ENCODE data around the gene DDOST.
"Not testable (repeated sequence)": the region's sequence is repeated elsewhere in the genome, so short reads cannot be mapped to it uniquely, and the experiment has no call there.

Gene DDOST

DNA sequence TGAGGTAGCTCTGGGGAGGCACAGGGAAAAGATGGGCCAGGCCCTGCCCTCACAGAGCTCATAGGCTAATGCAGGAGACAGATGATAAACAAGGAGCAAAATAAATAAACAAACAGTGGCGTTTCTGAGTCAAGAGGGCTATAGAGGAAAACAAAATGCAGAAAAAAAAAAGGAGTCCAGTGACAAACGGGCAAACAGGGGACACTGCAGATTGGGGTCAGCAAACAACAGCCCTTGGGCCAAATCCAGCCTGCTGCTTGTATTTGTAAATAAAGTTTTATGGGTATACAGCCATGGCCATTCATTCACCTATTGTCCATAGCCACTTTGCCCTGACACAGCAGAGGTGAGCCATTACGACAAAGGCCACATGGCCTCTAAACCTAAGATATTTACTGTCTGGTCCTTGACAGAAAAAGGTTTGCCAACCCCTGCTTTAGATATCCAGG is 47.0 kb downstream of the DDOST start:
- DNase-seq (ENCODE audit: low read depth): no peak

GRCh38 chr1:20612221-20612746 is 48.9 kb downstream of the DDOST start:
- no peak for TF ChIP-seq POLR2A (IDR thresholded peaks at IDR 0.05; ENCODE audit: extremely low read depth, insufficient read length)
- TF ChIP-seq, protein P1, sequence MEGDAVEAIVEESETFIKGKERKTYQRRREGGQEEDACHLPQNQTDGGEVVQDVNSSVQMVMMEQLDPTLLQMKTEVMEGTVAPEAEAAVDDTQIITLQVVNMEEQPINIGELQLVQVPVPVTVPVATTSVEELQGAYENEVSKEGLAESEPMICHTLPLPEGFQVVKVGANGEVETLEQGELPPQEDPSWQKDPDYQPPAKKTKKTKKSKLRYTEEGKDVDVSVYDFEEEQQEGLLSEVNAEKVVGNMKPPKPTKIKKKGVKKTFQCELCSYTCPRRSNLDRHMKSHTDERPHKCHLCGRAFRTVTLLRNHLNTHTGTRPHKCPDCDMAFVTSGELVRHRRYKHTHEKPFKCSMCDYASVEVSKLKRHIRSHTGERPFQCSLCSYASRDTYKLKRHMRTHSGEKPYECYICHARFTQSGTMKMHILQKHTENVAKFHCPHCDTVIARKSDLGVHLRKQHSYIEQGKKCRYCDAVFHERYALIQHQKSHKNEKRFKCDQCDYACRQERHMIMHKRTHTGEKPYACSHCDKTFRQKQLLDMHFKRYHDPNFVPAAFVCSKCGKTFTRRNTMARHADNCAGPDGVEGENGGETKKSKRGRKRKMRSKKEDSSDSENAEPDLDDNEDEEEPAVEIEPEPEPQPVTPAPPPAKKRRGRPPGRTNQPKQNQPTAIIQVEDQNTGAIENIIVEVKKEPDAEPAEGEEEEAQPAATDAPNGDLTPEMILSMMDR (IDR thresholded peaks at IDR 0.05; ENCODE audit: low read depth, low read length): no peak
- no peak for TF ChIP-seq MYC (IDR thresholded peaks at IDR 0.05; ENCODE audit: low read depth, low read length)
- no peak for TF ChIP-seq MAX (IDR thresholded peaks at IDR 0.05; ENCODE audit: low read depth, low read length)
- DNase-seq (ENCODE audit: low read depth): no peak
- no peak overlapping the region for H3K4me3 ChIP-seq (ENCODE audit: low read depth, low read length)

More for the DNA sequence above, 47.0 kb downstream of the DDOST start:
- TF ChIP-seq, protein P1 (IDR thresholded peaks at IDR 0.05; ENCODE audit: low read depth, low read length): no peak
- TF ChIP-seq MYC (IDR thresholded peaks at IDR 0.05; ENCODE audit: low read depth, low read length): no peak
- TF ChIP-seq MAX (IDR thresholded peaks at IDR 0.05; ENCODE audit: low read depth, low read length): no peak
- TF ChIP-seq POLR2A (IDR thresholded peaks at IDR 0.05; ENCODE audit: extremely low read depth, insufficient read length): no peak
- no peak overlapping the region for H3K4me3 ChIP-seq (ENCODE audit: low read depth, low read length)

DNA sequence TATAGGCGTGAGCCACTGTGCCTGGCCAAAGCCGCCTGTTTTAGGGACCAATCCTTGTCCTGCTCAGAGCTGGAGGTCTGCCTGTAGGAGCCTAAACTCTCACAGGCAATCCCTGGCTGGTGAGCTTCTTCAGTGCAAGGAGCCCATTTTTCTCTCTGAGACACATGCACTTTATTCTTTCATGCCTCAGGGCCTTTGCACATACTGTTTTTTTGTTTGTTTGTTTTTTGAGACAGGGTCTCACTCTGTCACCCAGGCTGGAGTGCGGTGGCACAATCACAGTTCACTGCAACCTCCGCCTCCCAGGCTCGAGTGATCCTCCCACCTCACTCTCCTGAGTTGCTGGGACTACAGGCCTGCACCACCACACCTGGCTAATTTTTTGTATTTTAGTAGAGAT is 49.5 kb downstream of the DDOST start:
- no peak for DNase-seq (ENCODE audit: low read depth)
- no peak for TF ChIP-seq MYC (IDR thresholded peaks at IDR 0.05; ENCODE audit: low read depth, low read length)
- no peak for TF ChIP-seq MAX (IDR thresholded peaks at IDR 0.05; ENCODE audit: low read depth, low read length)
- no peak for TF ChIP-seq POLR2A (IDR thresholded peaks at IDR 0.05; ENCODE audit: extremely low read depth, insufficient read length)
- TF ChIP-seq, protein P1 (IDR thresholded peaks at IDR 0.05; ENCODE audit: low read depth, low read length): no peak
- no peak overlapping the region for H3K4me3 ChIP-seq (ENCODE audit: low read depth, low read length)

GRCh38 chr1:20610970-20611369 is 50.2 kb downstream of the DDOST start:
- no peak for TF ChIP-seq POLR2A (IDR thresholded peaks at IDR 0.05; ENCODE audit: extremely low read depth, insufficient read length)
- TF ChIP-seq MAX (IDR thresholded peaks at IDR 0.05; ENCODE audit: low read depth, low read length): no peak
- TF ChIP-seq MYC (IDR thresholded peaks at IDR 0.05; ENCODE audit: low read depth, low read length): no peak
- TF ChIP-seq, protein P1 (IDR thresholded peaks at IDR 0.05; ENCODE audit: low read depth, low read length): no peak
- DNase-seq (ENCODE audit: low read depth): no peak

GRCh38 chr1:20609541-20609940 is 51.6 kb downstream of the DDOST start:
- no peak overlapping the region for H3K4me3 ChIP-seq (ENCODE audit: low read depth, low read length)
- TF ChIP-seq POLR2A (IDR thresholded peaks at IDR 0.05; ENCODE audit: extremely low read depth, insufficient read length): no peak
- no peak for DNase-seq (ENCODE audit: low read depth)

More at GRCh38 chr1:20610970-20611369, 50.2 kb downstream of the DDOST start:
- no peak overlapping the region for H3K4me3 ChIP-seq (ENCODE audit: low read depth, low read length)

DNA sequence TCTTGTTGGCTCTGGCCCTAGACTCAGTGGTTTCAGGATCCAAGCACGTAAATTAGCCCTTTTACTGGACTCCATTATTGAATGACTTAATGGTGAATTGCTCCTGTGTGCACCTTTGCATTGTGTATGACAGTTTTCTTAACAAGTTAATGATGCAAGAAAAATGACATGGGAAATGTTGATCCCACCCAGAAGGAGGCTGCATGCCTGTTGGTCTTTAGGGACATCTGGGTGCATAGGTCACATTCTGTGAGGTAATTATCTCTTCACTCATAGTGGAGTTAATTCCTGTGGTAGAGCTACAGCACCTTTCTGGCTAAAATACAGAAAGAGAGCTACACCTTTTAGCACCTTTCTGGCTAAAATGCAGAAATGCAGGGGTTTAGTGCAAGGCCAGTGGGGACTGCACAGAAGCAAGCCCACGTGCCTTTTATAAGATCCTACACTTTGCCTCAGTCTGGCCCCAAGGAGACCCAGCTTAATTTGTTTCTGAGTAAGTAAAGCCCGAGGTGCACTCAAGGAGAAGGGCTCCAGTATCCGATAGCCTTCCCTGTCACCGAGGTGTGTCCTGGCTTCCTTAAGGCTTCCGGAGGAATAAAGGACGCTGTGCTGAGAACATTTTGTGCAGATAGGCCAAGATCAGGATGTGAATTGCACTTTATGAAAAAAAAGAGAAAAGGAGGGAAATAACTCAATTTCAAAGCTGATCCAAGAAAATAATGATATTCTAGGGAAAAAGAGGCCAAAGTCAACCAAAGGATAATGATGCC is 54.2 kb downstream of the DDOST start:
- DNase-seq (ENCODE audit: low read depth); H3K4me3 ChIP-seq (ENCODE audit: low read depth, low read length): not testable (repeated sequence)
